ENCODE results near the gene RNF111.

Gene RNF111

DNA sequence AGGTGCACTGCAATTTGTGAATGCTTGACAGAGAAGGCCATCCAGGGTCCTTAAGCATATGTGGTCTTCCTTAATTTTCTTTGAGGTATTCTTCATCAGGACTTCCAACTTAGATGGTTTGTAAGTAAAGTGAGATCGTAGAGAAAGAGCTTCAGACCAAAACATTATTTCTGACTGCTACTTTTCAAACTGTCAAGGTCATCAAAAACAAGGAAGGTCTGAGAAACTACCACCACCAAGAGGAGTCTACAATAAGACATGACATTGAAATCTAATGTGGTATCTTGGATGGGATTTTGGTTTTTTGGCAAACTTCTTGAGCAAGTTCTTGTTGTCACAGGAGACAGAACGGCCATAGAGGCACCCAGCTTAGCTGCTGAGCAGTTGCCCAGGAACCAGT is 20.0 kb upstream of the RNF111 start:
- no peaks in the 10 kb centered on the region for H3K9me3 ChIP-seq (ENCODE audit: control insufficient read depth in 5 of 5, low read length in 5 of 5)
- no peaks in the 10 kb centered on the region for H3K4me1 ChIP-seq (ENCODE audit: control insufficient read depth in 5 of 5, insufficient read depth in 5 of 5, low read length in 5 of 5)
- no peak overlapping the region for H3K27ac ChIP-seq (ENCODE audit: low read depth, low read length)
- H3K9ac ChIP-seq (ENCODE audit: low read length in 5 of 5): no peak overlapping the region
- no peaks in the 10 kb centered on the region for H3K27me3 ChIP-seq (ENCODE audit: control insufficient read depth in 5 of 5, insufficient read depth in 4 of 5, low read length in 5 of 5)
- no peak overlapping the region for H3K4me3 ChIP-seq (ENCODE audit: low read depth in 1 of 5, low read length in 5 of 5)
- no peaks in the 10 kb centered on the region for H3K36me3 ChIP-seq (ENCODE audit: control insufficient read depth in 5 of 5, insufficient read depth in 5 of 5, low read length in 5 of 5)

DNA sequence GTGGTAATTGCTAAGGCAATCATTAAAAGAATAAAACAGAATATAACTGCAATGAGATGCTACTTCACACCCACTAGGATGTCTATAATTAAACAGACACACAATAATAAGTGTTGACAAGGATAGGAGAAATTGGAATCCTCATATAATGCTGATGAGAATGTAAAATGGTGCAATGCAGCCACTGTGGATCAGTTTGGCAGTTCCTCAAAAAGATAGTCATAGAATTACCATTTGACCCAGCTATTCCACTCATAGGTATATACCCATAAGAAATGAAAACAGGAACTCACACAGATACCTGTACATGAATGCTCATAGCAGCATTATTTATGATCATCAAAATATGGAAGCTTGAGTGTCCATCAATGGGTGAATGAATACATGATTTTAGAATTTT is 9.6 kb upstream of the RNF111 start:
- H3K9me3 ChIP-seq (ENCODE audit: control insufficient read depth in 5 of 5, low read length in 5 of 5): no peaks in the 10 kb centered on the region
- no peaks in the 10 kb centered on the region for H3K27me3 ChIP-seq (ENCODE audit: control insufficient read depth in 5 of 5, insufficient read depth in 4 of 5, low read length in 5 of 5)
- H3K4me3 ChIP-seq (ENCODE audit: low read depth in 1 of 5, low read length in 5 of 5): no peak overlapping the region
- H3K4me1 ChIP-seq (ENCODE audit: control insufficient read depth in 5 of 5, insufficient read depth in 5 of 5, low read length in 5 of 5): peaks cover 0 to 23% (median 0%) of the 10 kb centered on the region in 5 donors
- H3K9ac ChIP-seq (ENCODE audit: low read length in 5 of 5): no peak overlapping the region
- H3K36me3 ChIP-seq (ENCODE audit: control insufficient read depth in 5 of 5, insufficient read depth in 5 of 5, low read length in 5 of 5): no peaks in the 10 kb centered on the region
- no peak overlapping the region for H3K27ac ChIP-seq (ENCODE audit: low read depth, low read length)

DNA sequence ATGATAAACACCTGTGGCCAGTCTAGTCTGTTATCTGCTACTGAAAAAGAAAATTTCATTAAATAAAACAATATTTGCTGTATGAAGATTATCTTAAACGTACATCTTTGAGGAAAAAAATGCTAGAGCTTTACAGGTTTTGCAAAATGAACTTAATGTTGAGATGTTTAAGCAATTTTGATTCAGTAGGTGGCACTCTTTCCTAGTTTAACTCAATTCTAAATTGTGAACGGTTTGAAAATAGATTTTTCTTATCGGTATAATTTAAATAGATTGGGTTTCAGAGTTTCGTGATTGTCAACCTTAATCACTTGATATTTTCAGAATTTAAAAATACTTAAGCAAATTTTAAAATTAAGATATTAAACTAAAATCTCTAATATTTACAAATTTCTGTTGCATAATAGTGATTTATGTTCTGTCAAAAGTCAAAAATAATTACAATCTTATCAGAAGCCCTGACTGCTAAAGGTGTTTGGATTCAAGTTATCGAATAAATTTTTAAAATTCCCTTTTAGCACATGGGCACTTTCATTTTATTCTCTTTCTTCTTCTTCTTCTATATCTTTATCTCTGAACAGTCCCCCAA is 7.0 kb upstream of the RNF111 start:
- Histone ChIP-seq H3K9ac (ENCODE audit: low read length in 5 of 5) (no peak overlapping the region), H3K9me3 (ENCODE audit: control insufficient read depth in 5 of 5, low read length in 5 of 5) (no peaks in the 10 kb centered on the region), H3K27ac (ENCODE audit: low read depth, low read length) (no peak overlapping the region), H3K36me3 (ENCODE audit: control insufficient read depth in 5 of 5, insufficient read depth in 5 of 5, low read length in 5 of 5) (no peaks in the 10 kb centered on the region), H3K4me3 (ENCODE audit: low read depth in 1 of 5, low read length in 5 of 5) (no peak overlapping the region), H3K27me3 (ENCODE audit: control insufficient read depth in 5 of 5, insufficient read depth in 4 of 5, low read length in 5 of 5) (no peaks in the 10 kb centered on the region), H3K4me1 (ENCODE audit: control insufficient read depth in 5 of 5, insufficient read depth in 5 of 5, low read length in 5 of 5) (peaks cover 0 to 21% (median 0%) of the 10 kb centered on the region in 5 donors)

DNA sequence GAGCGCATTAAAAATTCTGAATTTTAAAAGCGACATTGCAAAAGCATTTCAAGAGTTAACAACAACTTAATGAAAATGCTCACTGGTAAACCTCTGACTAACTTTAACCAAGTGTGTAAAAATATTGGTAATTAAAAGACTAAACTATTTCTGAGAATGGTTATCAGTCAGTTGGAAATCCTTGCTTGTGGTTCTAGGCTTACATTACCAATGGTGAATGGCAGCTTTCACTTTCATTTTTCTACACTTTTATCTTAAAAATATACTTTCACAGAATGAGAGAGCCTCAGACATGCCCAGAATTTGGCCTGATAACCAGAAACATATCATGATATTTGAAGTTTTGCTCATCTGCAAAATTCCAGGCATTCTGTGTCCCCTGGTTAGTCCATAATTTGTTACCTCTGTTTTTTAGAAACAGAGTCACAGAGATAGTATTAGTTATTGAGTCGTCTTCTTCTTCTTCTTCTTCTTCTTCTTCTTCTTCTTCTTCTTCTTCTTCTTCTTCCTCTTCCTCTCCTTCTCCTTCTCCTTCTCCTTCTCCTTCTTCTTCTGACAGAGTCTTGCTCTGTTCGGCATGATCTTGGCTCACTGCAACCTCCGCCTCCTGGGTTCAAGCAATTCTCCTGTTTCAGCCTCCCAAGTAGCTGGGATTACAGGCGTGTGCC is 5.5 kb upstream of the RNF111 start:
- Histone ChIP-seq H3K36me3 (ENCODE audit: control insufficient read depth in 5 of 5, insufficient read depth in 5 of 5, low read length in 5 of 5) (no peaks in the 10 kb centered on the region), H3K9ac (ENCODE audit: low read length in 5 of 5) (peak overlapping the region in 1 of 5 donors; percentile 66), H3K27ac (ENCODE audit: low read depth, low read length) (no peak overlapping the region), H3K9me3 (ENCODE audit: control insufficient read depth in 5 of 5, low read length in 5 of 5) (no peaks in the 10 kb centered on the region), H3K4me3 (ENCODE audit: low read depth in 1 of 5, low read length in 5 of 5) (no peak overlapping the region), H3K27me3 (ENCODE audit: control insufficient read depth in 5 of 5, insufficient read depth in 4 of 5, low read length in 5 of 5) (no peaks in the 10 kb centered on the region), H3K4me1 (ENCODE audit: control insufficient read depth in 5 of 5, insufficient read depth in 5 of 5, low read length in 5 of 5) (peaks cover 0 to 19% (median 3%) of the 10 kb centered on the region in 5 donors)

DNA sequence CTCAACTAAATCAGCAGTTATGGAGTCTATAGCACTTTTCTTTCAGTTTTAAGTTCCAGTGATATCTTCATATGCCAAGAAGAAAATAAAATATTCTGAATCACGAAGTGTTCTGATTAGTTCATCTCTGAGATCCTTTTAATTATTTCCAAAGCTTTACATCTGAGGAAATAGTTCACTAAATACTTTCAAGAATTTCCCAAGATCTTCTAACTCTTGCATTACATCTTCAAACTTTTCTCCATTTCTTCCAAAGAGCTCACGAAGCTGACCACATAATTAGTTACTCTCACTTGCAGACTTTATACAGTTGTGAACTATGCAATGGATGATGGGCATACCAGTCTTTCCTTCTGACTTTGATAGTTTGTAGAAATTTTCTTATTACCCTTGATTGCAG is 4.2 kb upstream of the RNF111 start:
- Histone ChIP-seq H3K4me3 (ENCODE audit: low read depth in 1 of 5, low read length in 5 of 5) (no peak overlapping the region), H3K9me3 (ENCODE audit: control insufficient read depth in 5 of 5, low read length in 5 of 5) (no peaks in the 10 kb centered on the region), H3K27me3 (ENCODE audit: control insufficient read depth in 5 of 5, insufficient read depth in 4 of 5, low read length in 5 of 5) (no peaks in the 10 kb centered on the region), H3K4me1 (ENCODE audit: control insufficient read depth in 5 of 5, insufficient read depth in 5 of 5, low read length in 5 of 5) (peaks cover 2 to 23% (median 8%) of the 10 kb centered on the region in 5 donors), H3K36me3 (ENCODE audit: control insufficient read depth in 5 of 5, insufficient read depth in 5 of 5, low read length in 5 of 5) (no peaks in the 10 kb centered on the region), H3K27ac (ENCODE audit: low read depth, low read length) (no peak overlapping the region), H3K9ac (ENCODE audit: low read length in 5 of 5) (no peak overlapping the region)

DNA sequence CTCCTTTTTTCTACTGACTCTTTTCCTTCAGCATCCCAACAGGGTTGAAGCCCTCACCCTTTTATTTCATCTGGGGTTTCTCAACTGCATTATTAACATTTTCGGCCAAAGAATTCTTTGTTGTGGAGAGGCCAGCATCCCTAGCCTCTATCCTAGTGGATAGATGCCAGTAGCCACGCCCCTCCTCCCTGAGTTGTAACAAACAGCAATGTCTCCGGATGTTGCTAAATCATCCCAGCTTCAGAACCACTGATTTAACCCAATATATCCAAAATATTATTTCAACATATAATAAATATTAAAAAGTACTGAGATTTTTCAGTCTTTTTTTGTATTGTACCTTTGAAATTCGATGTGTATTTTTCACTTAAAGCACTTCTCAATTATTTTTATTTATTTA is 2.0 kb upstream of the RNF111 start:
- Histone ChIP-seq H3K9ac (ENCODE audit: low read length in 5 of 5) (no peak overlapping the region), H3K27ac (ENCODE audit: low read depth, low read length) (no peak overlapping the region), H3K27me3 (ENCODE audit: control insufficient read depth in 5 of 5, insufficient read depth in 4 of 5, low read length in 5 of 5) (no peaks in the 10 kb centered on the region), H3K4me1 (ENCODE audit: control insufficient read depth in 5 of 5, insufficient read depth in 5 of 5, low read length in 5 of 5) (peaks cover 2 to 30% (median 25%) of the 10 kb centered on the region in 5 donors), H3K4me3 (ENCODE audit: low read depth in 1 of 5, low read length in 5 of 5) (no peak overlapping the region), H3K9me3 (ENCODE audit: control insufficient read depth in 5 of 5, low read length in 5 of 5) (no peaks in the 10 kb centered on the region), H3K36me3 (ENCODE audit: control insufficient read depth in 5 of 5, insufficient read depth in 5 of 5, low read length in 5 of 5) (no peaks in the 10 kb centered on the region)

DNA sequence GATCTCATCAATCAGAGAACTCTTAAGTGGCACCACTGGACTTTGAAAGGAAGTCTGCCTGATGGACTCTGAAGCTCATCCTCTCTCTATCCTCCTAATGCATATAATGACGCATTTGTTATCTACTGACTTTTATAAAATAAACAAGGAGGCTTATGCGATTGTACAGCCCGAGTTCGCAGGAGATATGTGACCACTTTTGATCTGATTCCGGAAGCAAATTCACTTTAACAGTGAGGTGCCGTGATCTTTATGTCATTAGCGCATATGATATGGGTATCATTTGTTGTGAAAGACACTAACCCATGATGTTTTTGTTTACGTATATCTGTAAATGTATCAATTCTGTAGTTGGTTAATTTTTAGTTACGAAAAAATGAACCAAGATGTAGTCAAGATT is 427 bp upstream of the RNF111 start:
- H3K9ac ChIP-seq (ENCODE audit: low read length in 5 of 5): peak overlapping the region in 4 of 5 donors; percentile 92 to 100 (median 98)
- peak overlapping the region; percentile 98 to 100 (median 99) for H3K4me3 ChIP-seq (ENCODE audit: low read depth in 1 of 5, low read length in 5 of 5)
- peaks cover 0 to 6% (median 0%) of the 10 kb centered on the region in 5 donors for H3K36me3 ChIP-seq (ENCODE audit: control insufficient read depth in 5 of 5, insufficient read depth in 5 of 5, low read length in 5 of 5)
- no peaks in the 10 kb centered on the region for H3K9me3 ChIP-seq (ENCODE audit: control insufficient read depth in 5 of 5, low read length in 5 of 5)
- peak overlapping the region; percentile 97 for H3K27ac ChIP-seq (ENCODE audit: low read depth, low read length)
- H3K4me1 ChIP-seq (ENCODE audit: control insufficient read depth in 5 of 5, insufficient read depth in 5 of 5, low read length in 5 of 5): peaks cover 2 to 25% (median 24%) of the 10 kb centered on the region in 5 donors
- H3K27me3 ChIP-seq (ENCODE audit: control insufficient read depth in 5 of 5, insufficient read depth in 4 of 5, low read length in 5 of 5): no peaks in the 10 kb centered on the region

DNA sequence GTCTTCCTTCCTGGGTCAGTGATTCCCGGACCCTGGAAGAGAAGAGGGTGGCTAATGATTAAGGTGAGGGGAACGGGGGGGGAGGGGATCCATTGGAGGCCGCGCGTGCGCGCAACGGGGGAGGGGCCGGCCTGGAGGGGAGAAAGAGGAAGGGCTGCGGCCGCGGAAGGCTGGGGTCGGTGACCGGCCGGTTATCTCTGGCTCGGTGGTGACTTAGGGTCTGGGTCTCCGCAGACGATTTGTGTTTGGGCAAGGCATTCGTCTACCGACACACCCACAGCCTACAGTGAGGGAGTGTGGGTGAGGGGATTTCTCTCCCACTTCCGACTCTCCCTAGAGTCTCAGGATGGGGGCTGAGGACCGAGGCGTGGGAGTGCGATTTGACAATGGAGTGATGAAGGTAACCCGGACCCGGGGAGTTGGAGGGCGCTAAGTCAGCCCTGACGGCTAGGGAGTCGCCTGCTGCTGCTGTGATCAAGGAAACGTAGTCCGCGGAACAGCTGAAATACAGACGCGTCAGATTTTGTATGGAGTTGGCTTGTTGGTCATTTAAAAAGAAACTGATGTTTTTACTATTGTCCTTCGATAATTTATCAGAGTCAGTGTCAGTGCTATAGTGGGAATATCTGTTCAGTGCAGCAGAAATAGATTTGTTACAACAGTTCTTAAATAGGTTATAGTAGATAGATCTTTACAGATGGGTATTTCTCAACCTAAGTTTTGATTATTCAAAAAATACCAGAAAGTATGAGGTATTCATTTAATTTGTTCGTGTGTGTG is 733 bp downstream of the RNF111 start:
- H3K27me3 ChIP-seq (ENCODE audit: control insufficient read depth in 5 of 5, insufficient read depth in 4 of 5, low read length in 5 of 5): no peaks in the 10 kb centered on the region
- peaks cover 0 to 12% (median 2%) of the 10 kb centered on the region in 5 donors for H3K36me3 ChIP-seq (ENCODE audit: control insufficient read depth in 5 of 5, insufficient read depth in 5 of 5, low read length in 5 of 5)
- H3K9me3 ChIP-seq (ENCODE audit: control insufficient read depth in 5 of 5, low read length in 5 of 5): no peaks in the 10 kb centered on the region
- peak overlapping the region; percentile 71 to 100 (median 97) for H3K9ac ChIP-seq (ENCODE audit: low read length in 5 of 5)
- peaks cover 2 to 25% (median 24%) of the 10 kb centered on the region in 5 donors for H3K4me1 ChIP-seq (ENCODE audit: control insufficient read depth in 5 of 5, insufficient read depth in 5 of 5, low read length in 5 of 5)
- peak overlapping the region; percentile 98 to 100 (median 99) for H3K4me3 ChIP-seq (ENCODE audit: low read depth in 1 of 5, low read length in 5 of 5)
- peak overlapping the region; percentile 97 for H3K27ac ChIP-seq (ENCODE audit: low read depth, low read length)

DNA sequence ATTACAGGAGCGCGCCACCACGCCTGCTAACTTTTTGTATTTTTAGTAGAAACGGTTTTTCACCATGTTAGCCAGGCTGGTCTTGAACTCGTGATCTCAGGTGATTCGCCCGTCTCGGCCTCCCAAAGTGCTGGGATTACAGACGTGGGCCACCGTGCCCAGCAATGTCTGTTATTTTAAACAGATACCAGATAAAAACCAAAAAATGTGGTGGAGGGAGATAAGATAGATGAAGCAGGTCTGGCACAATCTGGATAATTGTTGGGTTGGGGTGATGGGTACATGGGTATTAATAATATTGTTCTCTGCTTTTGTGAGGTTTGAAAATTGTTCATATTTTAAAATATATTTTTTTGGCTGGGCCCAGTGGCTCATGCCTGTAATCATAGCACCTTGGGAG is 4.7 kb downstream of the RNF111 start:
- peaks cover 0 to 12% (median 2%) of the 10 kb centered on the region in 5 donors for H3K36me3 ChIP-seq (ENCODE audit: control insufficient read depth in 5 of 5, insufficient read depth in 5 of 5, low read length in 5 of 5)
- H3K27ac ChIP-seq (ENCODE audit: low read depth, low read length): no peak overlapping the region
- H3K27me3 ChIP-seq (ENCODE audit: control insufficient read depth in 5 of 5, insufficient read depth in 4 of 5, low read length in 5 of 5): no peaks in the 10 kb centered on the region
- no peak overlapping the region for H3K4me3 ChIP-seq (ENCODE audit: low read depth in 1 of 5, low read length in 5 of 5)
- no peak overlapping the region for H3K9ac ChIP-seq (ENCODE audit: low read length in 5 of 5)
- H3K4me1 ChIP-seq (ENCODE audit: control insufficient read depth in 5 of 5, insufficient read depth in 5 of 5, low read length in 5 of 5): peaks cover 2 to 27% (median 21%) of the 10 kb centered on the region in 5 donors
- H3K9me3 ChIP-seq (ENCODE audit: control insufficient read depth in 5 of 5, low read length in 5 of 5): no peaks in the 10 kb centered on the region

DNA sequence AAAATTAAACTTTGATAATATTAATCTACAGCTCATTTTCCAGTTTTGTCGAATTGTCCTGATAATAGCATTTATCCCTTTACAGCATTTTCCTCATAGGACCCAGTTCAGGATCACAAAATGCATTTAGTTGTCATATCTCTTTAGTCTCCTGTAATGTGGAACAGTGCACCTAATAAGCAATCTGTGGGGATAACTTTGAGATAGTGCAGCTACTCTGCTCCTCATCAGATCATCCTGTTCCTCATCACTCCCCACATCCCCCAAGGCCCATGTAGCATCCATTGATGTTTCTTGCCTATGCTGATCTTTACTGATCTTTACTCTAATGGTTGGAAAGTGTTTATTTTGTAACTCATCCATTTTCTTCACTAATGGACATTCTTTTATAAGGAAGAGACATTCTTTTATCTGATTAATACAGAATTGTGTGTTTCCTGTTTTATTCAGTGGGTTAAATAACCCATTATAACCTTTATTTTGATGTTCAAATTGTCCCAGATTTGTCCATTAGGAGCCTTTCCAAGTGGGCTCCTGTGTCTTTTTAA is 7.5 kb downstream of the RNF111 start:
- Histone ChIP-seq H3K36me3 (ENCODE audit: control insufficient read depth in 5 of 5, insufficient read depth in 5 of 5, low read length in 5 of 5) (peaks cover 0 to 12% (median 2%) of the 10 kb centered on the region in 5 donors), H3K9ac (ENCODE audit: low read length in 5 of 5) (no peak overlapping the region), H3K9me3 (ENCODE audit: control insufficient read depth in 5 of 5, low read length in 5 of 5) (no peaks in the 10 kb centered on the region), H3K4me3 (ENCODE audit: low read depth in 1 of 5, low read length in 5 of 5) (no peak overlapping the region), H3K27ac (ENCODE audit: low read depth, low read length) (no peak overlapping the region), H3K27me3 (ENCODE audit: control insufficient read depth in 5 of 5, insufficient read depth in 4 of 5, low read length in 5 of 5) (no peaks in the 10 kb centered on the region), H3K4me1 (ENCODE audit: control insufficient read depth in 5 of 5, insufficient read depth in 5 of 5, low read length in 5 of 5) (peaks cover 0 to 22% (median 8%) of the 10 kb centered on the region in 5 donors)

All from subcutaneous abdominal adipose tissue (tissue), 5 donors.